Mesenchymal stem cell (in vitro differentiated cells and primary cell): ENCODE results near the gene TBPL1.
"Not testable (repeated sequence)": the region's sequence is repeated elsewhere in the genome, so short reads cannot be mapped to it uniquely, and the experiment has no call there.

Experiments
- DNase-seq: peaks from one replicate; pipeline ENCODE4 v3.0.0-alpha.2; 2013
- H2AFZ ChIP-seq: one replicate; pipeline ENCODE4 v1.6.1; 2013; ENCODE audit warnings: low read depth, mild to moderate bottlenecking, control low read depth, inconsistent platforms, low read length, moderate library complexity
- H2AK5ac ChIP-seq: 2 replicates; pipeline ENCODE4 v1.6.1; 2013; ENCODE audit warnings: low read length, moderate library complexity, mild to moderate bottlenecking, inconsistent platforms; ENCODE audit not compliant: severe bottlenecking
- H2BK120ac ChIP-seq: one replicate; pipeline ENCODE4 v1.6.1; 2013; ENCODE audit warnings: low read depth, mild to moderate bottlenecking, inconsistent platforms, low read length, moderate library complexity
- H2BK12ac ChIP-seq, 2 experiments: one replicate each; pipeline ENCODE4 v1.6.1; 2013; ENCODE audit warnings: inconsistent platforms in 2 of 2, low read length in 2 of 2, mild to moderate bottlenecking in 2 of 2, moderate library complexity in 2 of 2, control low read depth in 1 of 2
- H2BK15ac ChIP-seq: one replicate; pipeline ENCODE4 v1.6.1; 2013; ENCODE audit warnings: mild to moderate bottlenecking, low read depth, inconsistent platforms; ENCODE audit not compliant: poor library complexity, severe bottlenecking
- H2BK5ac ChIP-seq: 2 replicates; pipeline ENCODE4 v1.6.1; 2013; ENCODE audit warnings: low read depth, mild to moderate bottlenecking, low read length, control low read depth, inconsistent platforms; ENCODE audit not compliant: poor library complexity, severe bottlenecking
- H3K14ac ChIP-seq, 2 experiments: one replicate each; pipeline ENCODE4 v1.6.1; 2013; ENCODE audit warnings: inconsistent platforms in 2 of 2, low read length in 2 of 2, control low read depth in 1 of 2, mild to moderate bottlenecking in 1 of 2, moderate library complexity in 1 of 2
- H3K18ac ChIP-seq, 2 experiments: one replicate each; pipeline ENCODE4 v1.6.1; 2013; ENCODE audit warnings: inconsistent platforms in 2 of 2, low read length in 2 of 2, control low read depth in 1 of 2, low read depth in 1 of 2, mild to moderate bottlenecking in 1 of 2
- H3K23ac ChIP-seq, 2 experiments: one replicate each; pipeline ENCODE4 v1.6.1; 2013; ENCODE audit warnings: inconsistent platforms in 2 of 2, low read length in 2 of 2, mild to moderate bottlenecking in 2 of 2, moderate library complexity in 2 of 2, control low read depth in 1 of 2
- H3K27ac ChIP-seq: 2 replicates; pipeline ENCODE4 v1.5.1; 2013; ENCODE audit warnings: mild to moderate bottlenecking, moderate library complexity, low read length, control low read depth, inconsistent platforms; ENCODE audit not compliant: poor library complexity, severe bottlenecking
- H3K27me3 ChIP-seq, 2 experiments: 2 replicates each; pipeline versions ENCODE4 v1.6.1 to v1.7.0; 2013; ENCODE audit warnings: low read length in 2 of 2, mild to moderate bottlenecking in 2 of 2, moderate library complexity in 2 of 2, control low read depth in 1 of 2, inconsistent platforms in 1 of 2; ENCODE audit not compliant: control insufficient read depth in 1 of 2, insufficient read depth in 1 of 2
- H3K36me3 ChIP-seq, 2 experiments: 2 replicates each; pipeline versions ENCODE4 v1.6.1 to v1.7.0; 2013; ENCODE audit warnings: low read length in 2 of 2, control low read depth in 1 of 2, inconsistent platforms in 1 of 2, low read depth in 1 of 2, mild to moderate bottlenecking in 1 of 2; ENCODE audit not compliant: insufficient read depth in 2 of 2, control insufficient read depth in 1 of 2
- H3K4ac ChIP-seq, 2 experiments: one replicate each; pipeline ENCODE4 v1.6.1; 2013; ENCODE audit warnings: inconsistent platforms in 2 of 2, low read length in 2 of 2, mild to moderate bottlenecking in 2 of 2, moderate library complexity in 2 of 2, control low read depth in 1 of 2, low read depth in 1 of 2
- H3K4me1 ChIP-seq: 2 replicates; pipeline ENCODE4 v1.6.1; 2013; ENCODE audit warnings: low read depth, low read length, control low read depth; ENCODE audit not compliant: control insufficient read depth, insufficient read depth
- H3K4me2 ChIP-seq: 2 replicates; pipeline ENCODE4 v1.6.1; 2013; ENCODE audit warnings: low read length, mild to moderate bottlenecking, inconsistent platforms; ENCODE audit not compliant: poor library complexity, severe bottlenecking
- H3K4me3 ChIP-seq, 2 experiments: 2 replicates each; pipeline versions ENCODE4 v1.5.1 to v1.7.0; 2013; ENCODE audit warnings: low read length in 2 of 2, mild to moderate bottlenecking in 2 of 2, control low read depth in 1 of 2, low read depth in 1 of 2; ENCODE audit not compliant: insufficient read depth in 1 of 2
- H3K79me1 ChIP-seq: replicated peaks from 2 replicates; pipeline ENCODE4 v1.6.1; 2013; ENCODE audit warnings: mild to moderate bottlenecking, control low read depth, low read length, inconsistent platforms; ENCODE audit not compliant: poor library complexity, severe bottlenecking
- H3K9ac ChIP-seq: 2 replicates; pipeline ENCODE4 v1.7.0; 2013; ENCODE audit warnings: mild to moderate bottlenecking, low read length, moderate library complexity
- H3K9me3 ChIP-seq: 2 replicates; pipeline ENCODE4 v1.7.0; 2013; ENCODE audit warnings: mild to moderate bottlenecking, low read length; ENCODE audit not compliant: control insufficient read depth
- H4K8ac ChIP-seq: one replicate; pipeline ENCODE4 v1.6.1; 2013; ENCODE audit warnings: inconsistent platforms, mild to moderate bottlenecking, low read length, moderate library complexity
- H4K91ac ChIP-seq: one replicate; pipeline ENCODE4 v1.6.1; 2013; ENCODE audit warnings: mild to moderate bottlenecking, low read length, inconsistent platforms
- WGBS: methylation state at CpG from one replicate; pipeline ENCODE4 v1.1.7; 2013; ENCODE audit warnings: mixed read lengths; 5-methylcytosine and 5-hydroxymethylcytosine counted together

TBPL1 gene

GRCh38 chr6:133978896-133979240 lies 25.8 kb downstream of the TBPL1 start:
- peaks cover 3% of the 10 kb centered on the region for H3K4me1 ChIP-seq
- peaks cover 0 to 31% of the 10 kb centered on the region in 2 experiments for H3K36me3 ChIP-seq
- no peak overlapping the region for H3K9ac ChIP-seq
- H3K23ac ChIP-seq = no peak overlapping the region
- H2AK5ac ChIP-seq = no peak overlapping the region
- no peak overlapping the region for H3K14ac ChIP-seq
- no peaks in the 10 kb centered on the region for H3K27me3 ChIP-seq
- H3K18ac ChIP-seq = no peak overlapping the region
- no peak overlapping the region for H3K27ac ChIP-seq
- H3K79me1 ChIP-seq = peaks cover 14% of the 10 kb centered on the region
- H3K4me3 ChIP-seq = no peak overlapping the region
- WGBS = 47% methylated on average over 1 of the region's 2 CpGs
- no peak overlapping the region for H2BK15ac ChIP-seq
- no peak overlapping the region for H2BK120ac ChIP-seq
- H2AFZ ChIP-seq = no peak overlapping the region
- no peak overlapping the region for H3K4me2 ChIP-seq
- H3K9me3 ChIP-seq = no peaks in the 10 kb centered on the region
- no peak overlapping the region for H4K8ac ChIP-seq
- no peak overlapping the region for H4K91ac ChIP-seq
- no peak overlapping the region for H3K4ac ChIP-seq
- no peak overlapping the region for H2BK5ac ChIP-seq
- DNase-seq = no peak
- no peak overlapping the region for H2BK12ac ChIP-seq

GRCh38 chr6:133979269-133979963 lies 26.4 kb downstream of the TBPL1 start:
- H3K36me3 ChIP-seq = peaks cover 0 to 35% of the 10 kb centered on the region in 2 experiments
- not testable (repeated sequence) for H3K9ac ChIP-seq, H2AK5ac ChIP-seq, H3K9me3 ChIP-seq, H3K4me3 ChIP-seq, DNase-seq, H4K8ac ChIP-seq, H3K4ac ChIP-seq, H3K23ac ChIP-seq, H4K91ac ChIP-seq, H2BK120ac ChIP-seq, H2BK12ac ChIP-seq, H3K4me1 ChIP-seq, H3K18ac ChIP-seq, H2BK5ac ChIP-seq, H2BK15ac ChIP-seq, H3K27me3 ChIP-seq, H3K4me2 ChIP-seq, H3K14ac ChIP-seq, H2AFZ ChIP-seq
- WGBS = 97% methylated on average over 4 of the region's 7 CpGs
- H3K27ac ChIP-seq = peak overlapping the region; percentile 21
- peaks cover 14% of the 10 kb centered on the region for H3K79me1 ChIP-seq

GRCh38 chr6:133980168-133980567 lies 27.1 kb downstream of the TBPL1 start:
- H3K9ac ChIP-seq = no peak overlapping the region
- H3K14ac ChIP-seq = no peak overlapping the region
- H2BK12ac ChIP-seq = no peak overlapping the region
- H3K23ac ChIP-seq = no peak overlapping the region
- peaks cover 3 to 40% of the 10 kb centered on the region in 2 experiments for H3K36me3 ChIP-seq
- peaks cover 16% of the 10 kb centered on the region for H3K79me1 ChIP-seq
- H4K8ac ChIP-seq = no peak overlapping the region
- H3K4me2 ChIP-seq = no peak overlapping the region
- WGBS = no CpG with 5 or more reads among the region's 3 CpGs
- no peak overlapping the region for H2AFZ ChIP-seq
- no peak overlapping the region for H2BK5ac ChIP-seq
- H3K27ac ChIP-seq = no peak overlapping the region
- H2AK5ac ChIP-seq = no peak overlapping the region
- no peak overlapping the region for H2BK15ac ChIP-seq
- peaks cover 3% of the 10 kb centered on the region for H3K4me1 ChIP-seq
- H3K4ac ChIP-seq = no peak overlapping the region
- H3K4me3 ChIP-seq = no peak overlapping the region
- H2BK120ac ChIP-seq = no peak overlapping the region
- no peak overlapping the region for H3K18ac ChIP-seq
- no peak overlapping the region for H4K91ac ChIP-seq
- H3K27me3 ChIP-seq = no peaks in the 10 kb centered on the region
- no peak for DNase-seq
- H3K9me3 ChIP-seq = no peaks in the 10 kb centered on the region

GRCh38 chr6:133983099-133983939 lies 30.3 kb downstream of the TBPL1 start:
- WGBS = 56% methylated on average over 9 of the region's 9 CpGs
- Histone ChIP-seq H3K4me2 (no peak overlapping the region), H2AK5ac (no peak overlapping the region), H3K23ac (no peak overlapping the region), H3K27me3 (no peaks in the 10 kb centered on the region), H3K9ac (no peak overlapping the region), H4K91ac (no peak overlapping the region), H3K14ac (no peak overlapping the region), H3K4me1 (peaks cover 2% of the 10 kb centered on the region), H2AFZ (no peak overlapping the region), H3K4me3 (no peak overlapping the region), H3K4ac (no peak overlapping the region), H3K18ac (no peak overlapping the region), H2BK12ac (no peak overlapping the region), H2BK15ac (no peak overlapping the region), H2BK5ac (no peak overlapping the region), H3K27ac (no peak overlapping the region), H3K9me3 (no peaks in the 10 kb centered on the region), H4K8ac (no peak overlapping the region), H2BK120ac (no peak overlapping the region), H3K36me3 (peaks cover 3 to 64% of the 10 kb centered on the region in 2 experiments), H3K79me1 (peaks cover 6% of the 10 kb centered on the region)
- DNase-seq = peak; percentile 80
